Raji (cell line): ENCODE measurements around the gene CCDC127.

ENCODE experiments used
- POLR2A ChIP-seq: IDR thresholded peaks from 2 replicates; pipeline ENCODE4 v1.6.1; 2011; ENCODE audit warnings: low read depth, low read length, control low read depth; ENCODE audit not compliant: insufficient read depth

The CCDC127 gene

GRCh38 chr5:162565-163337 lies 55.2 kb downstream of the CCDC127 start:
- no peak for TF ChIP-seq POLR2A

- no peak for TF ChIP-seq POLR2A
Measured at GRCh38 chr5:162190-162564, 55.8 kb downstream of the CCDC127 start.

GRCh38 chr5:161803-162110 lies 56.2 kb downstream of the CCDC127 start:
- no peak for TF ChIP-seq POLR2A

GRCh38 chr5:160921-161802 lies 56.8 kb downstream of the CCDC127 start:
- TF ChIP-seq POLR2A, result no peak

GRCh38 chr5:160173-160510 lies 57.8 kb downstream of the CCDC127 start:
- no peak for TF ChIP-seq POLR2A

- no peak for TF ChIP-seq POLR2A
Measured at GRCh38 chr5:159448-160172, 58.3 kb downstream of the CCDC127 start.

GRCh38 chr5:158807-159447 lies 59.0 kb downstream of the CCDC127 start:
- TF ChIP-seq POLR2A, result no peak

- TF ChIP-seq POLR2A, result no peak
Measured at GRCh38 chr5:157801-158200, 60.2 kb downstream of the CCDC127 start.

- TF ChIP-seq POLR2A, result no peak
Measured at GRCh38 chr5:157126-157715, 60.7 kb downstream of the CCDC127 start.

GRCh38 chr5:156411-157072 lies 61.4 kb downstream of the CCDC127 start:
- TF ChIP-seq POLR2A, result no peak

GRCh38 chr5:155651-156410 lies 62.1 kb downstream of the CCDC127 start:
- TF ChIP-seq POLR2A, result no peak

GRCh38 chr5:154826-155225 lies 63.1 kb downstream of the CCDC127 start:
- no peak for TF ChIP-seq POLR2A

- TF ChIP-seq POLR2A, result no peak
Measured at GRCh38 chr5:154236-154635, 63.7 kb downstream of the CCDC127 start.

- no peak for TF ChIP-seq POLR2A
Measured at GRCh38 chr5:153256-153655, 64.7 kb downstream of the CCDC127 start.

GRCh38 chr5:152077-152476 lies 65.9 kb downstream of the CCDC127 start:
- no peak for TF ChIP-seq POLR2A
